Kidney (tissue), 14 donors: ENCODE measurements around the gene SPEG. TPM values are rescaled to one million over a fixed set of nuclear protein-coding genes. Genes with fewer than 3 reads are reported as not detected.

Experiments used
- DNase-seq, 5 donors: peaks; one replicate each; pipeline ENCODE4 v3.0.0-alpha.2; 2013 to 2020
- FAIRE-seq: peaks from 2 replicates; lab custom pipeline; 2012; peaks lifted over from hg19 to GRCh38; lab: Jason Lieb, UNC
- H3K27ac ChIP-seq, 2 donors: one replicate each; pipeline ENCODE4 v1.7.0; 2013; ENCODE audit warnings: low read depth in 2 of 2, low read length in 2 of 2, inconsistent platforms in 1 of 2
- H3K27me3 ChIP-seq: one replicate; pipeline ENCODE4 v1.7.1; 2013; ENCODE audit warnings: low read length, inconsistent platforms; ENCODE audit not compliant: control insufficient read depth, insufficient read depth
- H3K36me3 ChIP-seq, 3 donors: one replicate each; pipeline versions ENCODE4 v1.7.0 to v1.7.1; 2013; ENCODE audit warnings: low read length in 3 of 3, control low read depth in 1 of 3, inconsistent platforms in 1 of 3; ENCODE audit not compliant: insufficient read depth in 3 of 3, control insufficient read depth in 2 of 3
- H3K4me1 ChIP-seq, 3 donors: one replicate each; pipeline versions ENCODE4 v1.7.0 to v1.7.1; 2013; ENCODE audit warnings: low read length in 3 of 3, inconsistent platforms in 1 of 3, low read depth in 1 of 3; ENCODE audit not compliant: control insufficient read depth in 2 of 3, insufficient read depth in 2 of 3
- H3K4me3 ChIP-seq, 3 donors: one replicate each; pipeline versions ENCODE4 v1.7.0 to v1.8.1; 2013; ENCODE audit warnings: low read length in 3 of 3, control low read depth in 1 of 3, inconsistent platforms in 1 of 3
- H3K9ac ChIP-seq, 3 donors: one replicate each; pipeline versions ENCODE4 v1.7.0 to v1.7.1; 2013; ENCODE audit warnings: low read length in 3 of 3, control low read depth in 1 of 3, inconsistent platforms in 1 of 3
- H3K9me3 ChIP-seq, 3 donors: one replicate each; pipeline versions ENCODE4 v1.7.0 to v1.7.1; 2013; ENCODE audit warnings: low read length in 3 of 3, control low read depth in 1 of 3, inconsistent platforms in 1 of 3; ENCODE audit not compliant: control insufficient read depth in 2 of 3, insufficient read depth in 1 of 3
- CTCF ChIP-seq: IDR thresholded peaks from 3 replicates; pipeline ENCODE4 v1.5.1; 2012; ENCODE audit warnings: mild to moderate bottlenecking, moderate library complexity, borderline replicate concordance; ENCODE audit not compliant: insufficient read depth; ENCODE audit errors: extremely low read depth
- intact Hi-C: fragments of 100-400 bp; cut with DNase I; formaldehyde crosslinking; loops from one replicate; pipeline ENCODE4 v1.11.1; 2022
- polyA plus RNA-seq: library from polyadenylated mRNA; stranded (reverse); fragments of 350-450 nt; fragmentation: Illumina TruSeq; extraction: RNeasy Lipid Tissue Mini Kit (QIAGEN cat#74804); gene quantifications from one replicate; pipeline ENCODE4 v1.2.3, GENCODE V29; 2014; ENCODE audit warnings: low read depth, low replicate concordance; ENCODE audit not compliant: insufficient read depth
- total RNA-seq: library from RNA; stranded (reverse); fragmentation: NEBNext Ultra II Directional; extraction: Animal tissue kit (Norgen Biotek cat#: 25700); gene quantifications from one replicate; pipeline ENCODE4 v1.2.1, GENCODE V29; 2021
- donor health status: control.
- donor health status: control.
- donor health status: control.
- donor health status: control.
- donor health status: control.
- donor health status: DM: yes; HTN: yes; CAD: no.
- donor health status: Normal renal cell carcinoma (clear cell type).

The SPEG gene
- total and polyA plus RNA-seq, 2 donors from 2014 or later, result 13.1 to 26.6 TPM

- no peak for TF ChIP-seq CTCF
- intact Hi-C loops, result loop anchor here (10.0 kb wide), 1 partner anchor 132 kb away; no protein-coding TSS in a partner anchor
- Histone ChIP-seq H3K27me3 (no peaks in the 10 kb centered on the region), H3K4me1 (no peaks in the 10 kb centered on the region), H3K36me3 (peaks cover 0 to 8% (median 8%) of the 10 kb centered on the region in 3 donors), H3K9ac (no peak overlapping the region), H3K27ac (no peak overlapping the region), H3K4me3 (no peak overlapping the region), H3K9me3 (no peaks in the 10 kb centered on the region)
- FAIRE-seq, result no peak
- no peak for DNase-seq
Observed at GRCh38 chr2:219536425-219536824, 101.8 kb downstream of the SPEG start.

- FAIRE-seq, result no peak
Observed at GRCh38 chr2:219536967-219537366, 102.3 kb downstream of the SPEG start.

GRCh38 chr2:219537657-219538488, 103.2 kb downstream of the SPEG start:
- intact Hi-C loops, result loop anchor here (10.0 kb wide), 1 partner anchor 133 kb away; no protein-coding TSS in a partner anchor

More at GRCh38 chr2:219536967-219537366, 102.3 kb downstream of the SPEG start:
- no peak overlapping the region for H3K9ac ChIP-seq
- TF ChIP-seq CTCF, result no peak
- no peak for DNase-seq
- H3K4me1 ChIP-seq, result peaks cover 0 to 3% (median 1%) of the 10 kb centered on the region in 3 donors
- no peak overlapping the region for H3K27ac ChIP-seq
- H3K9me3 ChIP-seq, result no peaks in the 10 kb centered on the region
- no peak overlapping the region for H3K4me3 ChIP-seq
- peaks cover 0 to 8% (median 8%) of the 10 kb centered on the region in 3 donors for H3K36me3 ChIP-seq
- intact Hi-C loops, result loop anchor here (10.0 kb wide), 1 partner anchor 132 kb away; no protein-coding TSS in a partner anchor
- no peaks in the 10 kb centered on the region for H3K27me3 ChIP-seq

More at GRCh38 chr2:219537657-219538488, 103.2 kb downstream of the SPEG start:
- TF ChIP-seq CTCF, result no peak
- H3K27ac ChIP-seq, result no peak overlapping the region
- no peak overlapping the region for H3K9ac ChIP-seq
- peaks cover 4 to 10% (median 9%) of the 10 kb centered on the region in 3 donors for H3K4me1 ChIP-seq
- H3K4me3 ChIP-seq, result no peak overlapping the region
- no peak for FAIRE-seq
- peaks cover 0 to 8% (median 8%) of the 10 kb centered on the region in 3 donors for H3K36me3 ChIP-seq
- no peaks in the 10 kb centered on the region for H3K27me3 ChIP-seq
- no peak for DNase-seq
- no peaks in the 10 kb centered on the region for H3K9me3 ChIP-seq
